ENCODE measurements around the gene LHFPL3. TPM values are rescaled to one million over a fixed set of nuclear protein-coding genes. Genes with fewer than 3 reads are reported as not detected.
A peak's percentile ranks its signal among the peaks of the same experiment; 100 is the strongest.
"Not testable (repeated sequence)": the region's sequence is repeated elsewhere in the genome, so short reads cannot be mapped to it uniquely, and the experiment has no call there.

LHFPL3 gene
- polyA plus RNA-seq (ENCODE audit: insufficient read length) = 10.0 TPM
- long read RNA-seq, donor 1, partial matches to known transcripts = 47 of 47 reads
- long read RNA-seq, donor 1, other reads (novel, unspliced or antisense) = 0 of 47 reads
- long read RNA-seq, donor 2, partial matches to known transcripts = 68 of 83 reads
- long read RNA-seq, donor 2, other reads (novel, unspliced or antisense) = 15 of 83 reads
- long read RNA-seq, donor 3, partial matches to known transcripts = 74 of 74 reads
- long read RNA-seq, donor 3, other reads (novel, unspliced or antisense) = 0 of 74 reads
- long read RNA-seq, donor 4, partial matches to known transcripts = 7 of 7 reads
- long read RNA-seq, donor 4, other reads (novel, unspliced or antisense) = 0 of 7 reads
- long read RNA-seq, donor 5, partial matches to known transcripts = 83 of 83 reads
- long read RNA-seq, donor 5, other reads (novel, unspliced or antisense) = 0 of 83 reads
- long read RNA-seq, donor 6 = 0 reads
- long read RNA-seq, donor 7, partial matches to known transcripts = 111 of 132 reads
- long read RNA-seq, donor 7, other reads (novel, unspliced or antisense) = 21 of 132 reads
- long read RNA-seq, donor 8 = 0 reads

- DNase-seq = peak; percentile 20
Measured at GRCh38 chr7:104328296-104328969, at the start of gene LHFPL3. LHFPL3 (plus strand) TSS chr7:104328603.

- not testable (repeated sequence) for DNase-seq
Measured at GRCh38 chr7:104281685-104282084, 46.7 kb upstream of the LHFPL3 start.

GRCh38 chr7:104286839-104287238, 41.6 kb upstream of the LHFPL3 start:
- DNase-seq = no peak

GRCh38 chr7:104288137-104288536, 40.3 kb upstream of the LHFPL3 start:
- DNase-seq = no peak

- no peak for DNase-seq
Measured at GRCh38 chr7:104294291-104294690, 34.1 kb upstream of the LHFPL3 start.

- no peak for DNase-seq
Measured at GRCh38 chr7:104296266-104296665, 32.1 kb upstream of the LHFPL3 start.

GRCh38 chr7:104296900-104297299, 31.5 kb upstream of the LHFPL3 start:
- no peak for DNase-seq

GRCh38 chr7:104299323-104299722, 29.1 kb upstream of the LHFPL3 start:
- DNase-seq = no peak

- no peak for DNase-seq
Measured at GRCh38 chr7:104299777-104300176, 28.6 kb upstream of the LHFPL3 start.

GRCh38 chr7:104306793-104307192, 21.6 kb upstream of the LHFPL3 start:
- DNase-seq = no peak

GRCh38 chr7:104317948-104318629, 10.3 kb upstream of the LHFPL3 start:
- no peak for DNase-seq

- no peak for DNase-seq
Measured at GRCh38 chr7:104327534-104327933, 869 bp upstream of the LHFPL3 start.

GRCh38 chr7:104327938-104328295, 486 bp upstream of the LHFPL3 start:
- DNase-seq = no peak

- DNase-seq = no peak
Measured at GRCh38 chr7:104328970-104329825, 795 bp downstream of the LHFPL3 start.

- DNase-seq = peak; percentile 13
Measured at GRCh38 chr7:104341546-104341945, 13.1 kb downstream of the LHFPL3 start.

- no peak for DNase-seq
Measured at GRCh38 chr7:104352736-104353135, 24.3 kb downstream of the LHFPL3 start.

GRCh38 chr7:104357166-104357565, 28.8 kb downstream of the LHFPL3 start:
- DNase-seq = no peak

- DNase-seq = no peak
Measured at GRCh38 chr7:104358446-104359132, 30.2 kb downstream of the LHFPL3 start.

GRCh38 chr7:104362756-104363155, 34.4 kb downstream of the LHFPL3 start:
- DNase-seq = no peak

- DNase-seq = no peak
Measured at GRCh38 chr7:104363355-104363754, 35.0 kb downstream of the LHFPL3 start.

- DNase-seq = no peak
Measured at GRCh38 chr7:104366390-104366789, 38.0 kb downstream of the LHFPL3 start.

Data from left kidney (tissue), 8 donors.